GM12878 (cell line): ENCODE measurements around the gene KIAA0319L.

Experiments used
- EGR1 ChIP-seq, 2 experiments: IDR thresholded peaks; 1 replicate in 1 of 2; 2 replicates in 1 of 2; pipeline ENCODE4 v1.6.1; 2011 to 2012; ENCODE audit warnings: low read depth in 2 of 2, low read length in 2 of 2, borderline replicate concordance in 1 of 2, mild to moderate bottlenecking in 1 of 2, moderate library complexity in 1 of 2
- FOS ChIP-seq: IDR thresholded peaks from 3 replicates; pipeline ENCODE4 v1.6.1; 2011; ENCODE audit warnings: borderline replicate concordance; ENCODE audit not compliant: insufficient read length; ENCODE audit errors: extremely low read depth
- IKZF2 ChIP-seq, 2 experiments: fragments of 450-650 bp; IDR thresholded peaks; 2 replicates each; pipeline ENCODE4 v1.6.1; 2017; ENCODE audit warnings: mild to moderate bottlenecking in 2 of 2, moderate library complexity in 2 of 2
- RCOR1 ChIP-seq: conservative IDR thresholded peaks from 2 replicates; pipeline ENCODE4 v1.6.1; 2012; ENCODE audit warnings: low read depth, low read length, improper control_type of control experiment
- SRF ChIP-seq, 2 experiments: IDR thresholded peaks; 2 replicates each; pipeline ENCODE4 v1.6.1; 2011; ENCODE audit warnings: low read depth in 2 of 2, low read length in 2 of 2, mild to moderate bottlenecking in 1 of 2, moderate library complexity in 1 of 2

GRCh38 chr1:35428360-35428759 lies 128.8 kb downstream of the KIAA0319L start:
- no peak for TF ChIP-seq EGR1 (IDR thresholded peaks at IDR 0.05; ENCODE audit: borderline replicate concordance in 1 of 2, low read depth in 2 of 2, low read length in 2 of 2)
- TF ChIP-seq FOS, result no peak
- no peak for TF ChIP-seq RCOR1
- no peak for TF ChIP-seq IKZF2 (IDR thresholded peaks at IDR 0.05)
- TF ChIP-seq SRF (IDR thresholded peaks at IDR 0.05; ENCODE audit: low read depth in 2 of 2, low read length in 2 of 2), result no peak
